Activated CD8-positive, alpha-beta memory T cell treated with anti-CD3 and anti-CD28 coated beads for 4 hours (primary cell): Measurements from ENCODE around the gene LILRA5.
A peak's percentile ranks its signal among the peaks of the same experiment; 100 is the strongest.
"Not testable (repeated sequence)": the region's sequence is repeated elsewhere in the genome, so short reads cannot be mapped to it uniquely, and the experiment has no call there.

Experiments used
- DNase-seq, 2 donors: peaks; one replicate each; pipeline ENCODE4 v3.0.0-alpha.2; 2020; ENCODE audit warnings: low read depth in 2 of 2

LILRA5 gene

DNA sequence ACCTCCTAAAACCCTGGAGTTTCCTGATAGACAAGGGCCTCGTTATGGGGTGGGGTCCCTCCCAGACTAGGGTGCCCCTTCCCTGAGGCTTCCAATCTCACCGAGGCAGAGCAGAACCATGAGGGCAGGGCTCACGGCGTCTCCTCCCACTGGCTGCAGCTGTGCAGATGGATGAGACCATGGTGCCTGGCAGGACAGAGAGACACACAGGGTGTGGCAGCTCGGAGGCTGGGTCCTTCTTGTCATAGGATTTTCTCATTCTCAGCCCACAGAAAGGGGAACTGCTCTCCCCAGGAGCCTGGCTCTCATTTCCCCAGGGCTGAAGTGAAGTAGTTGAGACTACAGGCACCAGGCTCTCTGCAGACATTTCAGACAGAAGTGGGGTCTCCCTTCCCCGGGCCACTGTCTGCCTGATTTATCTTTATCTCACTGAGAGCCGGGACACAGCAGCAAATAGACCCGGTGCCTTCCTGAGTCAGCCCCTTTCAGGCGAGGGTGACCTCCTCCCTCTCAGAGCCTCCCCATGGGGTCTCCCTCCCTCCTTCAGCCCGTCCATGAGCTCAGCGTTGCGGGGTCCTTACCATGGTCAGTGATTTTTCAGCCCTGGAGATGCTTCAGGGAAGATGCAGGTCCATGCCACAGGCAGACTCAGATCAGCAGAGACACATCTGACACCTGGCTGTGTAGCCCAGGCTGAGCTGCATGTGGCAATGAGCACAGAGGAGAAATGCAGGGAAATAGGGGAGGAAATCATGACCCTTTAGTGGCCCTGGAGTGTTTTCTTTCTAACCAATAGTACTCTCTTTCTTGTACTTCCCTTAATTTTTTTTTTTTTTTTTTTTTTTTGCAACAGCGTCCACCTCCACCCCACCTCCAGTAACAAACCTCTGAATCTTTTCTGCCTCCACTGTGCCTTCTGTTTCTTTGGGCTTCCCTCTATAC lies at the start of gene LILRA5:
Gene LILRA5 (minus strand): TSS at position 731 of the 942 bp plus-strand sequence. CDS start 147 bp downstream, at position 584.
- DNase-seq = no peak

DNA sequence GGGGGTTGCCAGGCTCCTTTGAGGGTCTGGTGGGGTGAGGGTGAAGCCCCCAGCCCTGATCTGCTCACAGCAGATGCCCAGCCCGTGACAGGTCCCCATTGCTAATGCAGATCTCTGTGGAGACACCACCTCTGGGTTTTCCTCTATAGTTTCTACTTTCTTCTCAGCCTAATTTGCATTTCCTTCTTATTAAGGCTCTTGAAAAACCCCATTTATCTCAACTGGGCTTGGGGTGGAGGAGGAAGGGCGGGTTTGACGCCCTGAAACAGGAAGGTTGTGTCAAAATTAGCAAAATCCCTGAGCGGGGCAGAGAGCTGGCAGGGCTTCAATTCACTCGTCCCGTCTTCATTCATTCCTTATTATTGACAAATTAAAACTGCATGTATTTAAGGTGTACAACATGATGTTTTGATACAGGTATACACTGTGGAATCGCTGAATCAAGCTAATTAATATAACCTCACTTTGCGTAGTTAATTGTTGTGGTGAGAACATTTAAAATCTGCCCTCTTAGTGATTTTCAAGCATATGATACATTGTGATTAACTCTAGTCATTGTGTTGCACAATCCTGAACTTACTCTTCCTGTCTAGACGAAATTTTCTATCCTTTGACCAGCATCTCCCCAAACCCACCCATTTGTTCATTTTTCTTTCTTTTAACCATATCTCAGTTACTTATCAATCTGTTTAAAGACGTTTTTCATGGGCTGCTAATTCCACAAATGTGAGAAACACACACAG lies 48.9 kb upstream of the LILRA5 start:
- DNase-seq = not testable (repeated sequence)

DNA sequence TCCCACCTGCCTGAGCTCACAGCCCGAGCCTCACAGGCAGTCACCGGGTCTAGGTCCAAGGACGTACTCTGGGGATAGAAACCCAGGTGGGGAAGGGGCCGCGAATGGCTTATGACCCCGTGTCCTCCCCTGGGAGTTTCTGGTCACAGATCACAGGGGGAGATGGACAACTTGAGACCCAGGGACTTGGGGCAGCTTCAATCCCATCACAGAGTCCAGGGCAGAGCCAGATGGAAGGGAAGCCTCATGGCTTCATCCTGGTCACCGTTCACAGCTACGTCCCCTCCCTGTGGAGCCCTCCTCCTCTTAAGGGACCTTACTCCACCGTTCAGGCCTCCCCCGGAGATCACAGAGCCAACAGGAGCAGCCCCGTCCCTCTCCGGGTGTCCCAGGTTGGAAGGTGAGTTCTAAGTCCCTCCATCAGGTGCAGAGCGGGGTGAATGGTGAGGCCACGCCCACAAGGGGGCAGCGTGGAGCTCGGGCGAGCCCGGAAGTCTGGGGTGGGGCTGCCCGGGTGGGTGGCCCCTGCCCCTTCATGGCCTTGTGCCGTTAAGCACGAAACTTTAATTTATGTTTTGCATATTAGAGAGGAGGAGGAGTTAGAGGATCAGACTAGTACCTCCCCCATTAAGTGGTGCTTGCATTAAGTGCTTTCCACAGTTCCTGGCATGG lies 46.3 kb upstream of the LILRA5 start:
- DNase-seq = peak; percentile 27 to 32

DNA sequence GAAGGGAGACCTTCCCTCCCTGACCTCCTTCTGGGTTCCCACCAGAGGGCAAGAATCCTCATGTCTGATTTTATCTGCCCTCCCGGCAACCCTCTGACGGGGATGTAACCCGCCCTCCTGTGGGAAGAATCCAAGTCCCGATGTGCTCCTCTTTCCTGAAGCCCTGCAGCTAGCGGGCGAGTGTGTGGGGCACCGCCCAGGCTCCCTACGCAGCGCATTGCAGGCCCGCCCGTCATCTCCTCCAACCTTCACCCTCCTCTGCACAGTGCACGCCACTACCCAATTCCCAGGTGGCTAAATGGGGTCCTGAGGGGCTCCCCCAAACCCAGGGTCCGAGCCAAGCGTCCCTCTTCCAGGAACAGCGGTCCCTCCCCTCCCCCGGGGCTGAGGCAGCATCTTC lies 44.4 kb upstream of the LILRA5 start:
- no peak for DNase-seq

DNA sequence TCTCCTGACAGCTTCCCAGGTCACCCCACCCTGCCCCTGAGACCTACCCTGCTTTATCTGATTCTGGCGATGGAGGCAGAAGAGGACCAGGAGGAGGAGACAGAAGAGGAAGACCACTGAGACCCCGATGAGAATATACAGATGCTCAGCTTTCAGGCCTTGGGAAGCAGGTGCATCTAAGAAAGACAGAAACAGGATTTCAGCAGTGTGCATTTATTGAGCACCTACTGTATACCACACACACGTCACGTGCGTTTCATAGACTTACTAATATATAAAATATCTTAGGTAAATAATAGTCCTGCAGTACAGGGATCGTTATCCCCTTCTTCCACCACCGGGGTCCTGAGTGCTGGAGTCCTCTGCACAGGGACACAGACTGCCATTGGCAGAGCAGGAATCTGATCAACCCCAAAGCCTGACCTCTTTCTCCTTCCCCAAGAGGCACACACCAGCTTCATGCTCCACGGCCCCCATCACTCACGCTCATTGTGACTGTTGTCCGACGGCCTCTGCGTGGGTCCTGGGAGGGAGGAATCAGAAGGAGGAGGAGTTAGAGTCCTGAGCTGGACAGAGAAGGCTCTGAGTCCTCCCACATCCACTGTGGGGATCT lies 43.6 kb upstream of the LILRA5 start:
- no peak for DNase-seq

DNA sequence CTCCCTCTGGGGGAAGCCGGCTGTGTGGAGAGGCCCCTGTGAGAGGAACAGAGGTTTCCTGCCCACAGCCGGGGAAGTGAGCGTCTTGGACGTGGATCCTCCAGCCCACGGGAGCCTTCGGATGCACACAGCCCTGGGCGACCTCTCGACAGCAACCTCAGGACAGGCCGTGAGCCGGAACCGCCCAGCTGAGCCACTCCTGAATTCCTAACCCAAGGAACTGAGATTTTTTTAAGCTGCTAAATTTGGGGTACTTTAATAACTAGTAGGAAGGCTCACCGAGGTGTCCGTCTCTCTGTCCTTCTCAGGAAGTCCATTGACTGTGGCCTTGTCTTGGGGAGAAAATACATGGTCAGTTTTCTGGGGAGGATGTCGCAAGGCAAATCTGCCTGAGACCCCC lies 42.7 kb upstream of the LILRA5 start:
- no peak for DNase-seq

DNA sequence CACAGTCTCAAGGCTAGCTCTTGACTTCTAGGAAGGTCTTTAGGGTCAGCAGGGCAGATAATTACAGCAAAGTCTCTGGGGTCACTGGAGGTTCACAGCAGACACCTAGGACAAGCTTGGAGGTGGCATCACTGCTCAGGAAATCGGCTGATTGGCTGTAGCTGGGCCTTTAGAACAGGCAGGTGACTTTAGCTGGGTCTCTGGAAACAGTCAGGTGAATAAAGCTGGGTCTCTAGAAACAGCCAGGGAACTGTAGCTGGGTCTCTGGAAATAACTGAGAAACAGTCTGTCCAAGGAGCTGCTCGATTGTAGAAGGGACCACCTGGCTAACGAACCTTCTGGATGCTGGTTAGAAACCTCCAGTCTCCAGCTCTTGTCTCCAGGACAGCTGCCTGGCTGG lies 41.8 kb upstream of the LILRA5 start:
- no peak for DNase-seq

DNA sequence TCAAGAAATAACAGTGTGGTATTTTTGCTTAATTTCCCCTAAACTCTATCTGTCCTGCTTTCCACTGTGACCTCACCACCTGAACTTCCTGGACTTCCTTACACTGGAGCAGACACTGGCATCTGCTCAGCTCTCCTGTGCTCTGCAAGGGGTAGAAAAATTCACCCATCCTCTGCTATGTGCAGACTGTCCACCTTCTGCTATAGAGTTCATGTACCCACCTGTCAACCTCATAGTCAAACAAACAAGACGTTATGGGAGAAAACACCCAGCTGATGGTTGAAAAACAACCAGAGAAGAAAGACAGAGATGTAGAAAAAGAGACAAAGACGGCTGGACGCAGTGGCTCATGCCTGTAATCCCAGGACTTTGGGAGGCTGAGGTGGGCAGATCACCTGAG lies 39.6 kb upstream of the LILRA5 start:
- DNase-seq = no peak

DNA sequence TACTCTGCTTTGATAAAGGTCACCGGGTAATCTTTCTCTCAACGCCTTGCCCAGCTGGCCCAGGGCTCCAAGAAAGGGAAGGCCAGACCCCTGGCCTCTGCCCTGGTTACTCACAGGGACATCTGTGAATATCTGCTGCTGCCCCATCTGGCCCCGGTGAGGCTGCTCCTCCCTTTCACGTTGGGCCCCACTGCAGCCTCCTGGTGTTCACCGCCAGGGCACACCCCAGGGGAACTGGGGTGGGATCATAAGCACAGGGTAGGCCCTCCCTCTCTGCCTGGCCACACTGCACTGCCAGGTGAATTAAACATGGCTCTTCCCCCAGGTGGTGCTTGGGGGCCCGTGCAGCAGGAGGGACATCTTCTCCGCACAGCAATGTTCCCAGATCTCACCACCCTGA lies 39.1 kb upstream of the LILRA5 start:
- no peak for DNase-seq

DNA sequence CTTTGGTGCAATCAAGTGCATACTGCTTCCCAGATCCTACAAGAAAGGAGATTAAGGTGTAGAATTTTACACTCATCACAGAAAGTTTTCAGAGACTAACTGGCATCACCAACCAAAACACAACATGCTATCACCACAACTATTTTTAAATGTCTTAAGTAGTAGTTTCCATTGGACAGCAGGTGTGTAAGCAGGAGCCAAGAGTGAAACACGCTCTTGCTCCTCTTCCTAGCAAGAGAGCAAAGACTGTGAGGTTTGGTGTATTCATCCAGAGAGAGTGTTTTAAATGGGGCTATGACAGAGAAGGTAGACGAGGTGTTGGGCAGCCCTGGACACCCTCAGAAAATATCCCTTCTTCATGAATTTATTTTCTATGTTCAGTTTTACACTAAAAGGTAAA lies 38.5 kb upstream of the LILRA5 start:
- no peak for DNase-seq

DNA sequence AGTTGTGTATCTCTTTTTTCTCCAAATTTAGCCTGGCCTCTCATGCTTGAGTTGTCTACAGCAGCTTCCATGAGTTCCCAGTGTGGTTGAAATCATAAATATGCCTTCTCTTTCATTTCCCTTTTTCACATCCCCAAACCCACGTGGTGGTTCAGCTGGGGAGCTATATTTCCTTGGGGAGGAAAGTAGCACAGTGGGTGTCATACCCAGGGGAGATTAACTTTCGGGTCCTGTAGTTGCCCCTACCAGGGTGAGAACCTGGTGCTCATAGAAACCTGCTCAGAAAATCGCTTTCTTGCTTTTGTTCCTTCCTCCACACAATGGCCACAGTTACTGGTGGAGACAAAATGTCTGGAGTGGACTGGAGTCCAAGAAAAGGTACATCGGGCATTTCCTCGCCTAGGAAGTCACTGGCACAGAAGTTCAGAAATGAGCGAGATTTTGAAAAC lies 33.0 kb upstream of the LILRA5 start:
- DNase-seq = no peak

DNA sequence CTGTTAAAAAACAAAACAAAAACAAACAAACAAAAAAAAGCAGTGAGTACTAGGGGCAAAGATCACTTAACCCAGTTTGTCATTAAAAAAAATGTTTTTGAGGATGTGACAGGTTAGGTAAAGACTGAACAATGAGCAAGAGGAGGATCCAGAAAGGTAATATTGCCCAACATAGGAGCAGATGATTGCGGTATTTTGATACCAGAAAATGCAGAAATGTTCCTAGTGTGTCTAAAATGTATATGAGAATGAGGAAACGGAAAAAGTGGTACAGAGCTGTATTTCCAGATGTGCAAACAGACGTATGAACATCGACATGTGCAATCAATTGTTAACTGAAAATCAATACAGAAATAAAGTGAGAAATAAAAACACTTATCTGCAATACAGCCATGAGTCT lies 30.9 kb upstream of the LILRA5 start:
- no peak for DNase-seq

DNA sequence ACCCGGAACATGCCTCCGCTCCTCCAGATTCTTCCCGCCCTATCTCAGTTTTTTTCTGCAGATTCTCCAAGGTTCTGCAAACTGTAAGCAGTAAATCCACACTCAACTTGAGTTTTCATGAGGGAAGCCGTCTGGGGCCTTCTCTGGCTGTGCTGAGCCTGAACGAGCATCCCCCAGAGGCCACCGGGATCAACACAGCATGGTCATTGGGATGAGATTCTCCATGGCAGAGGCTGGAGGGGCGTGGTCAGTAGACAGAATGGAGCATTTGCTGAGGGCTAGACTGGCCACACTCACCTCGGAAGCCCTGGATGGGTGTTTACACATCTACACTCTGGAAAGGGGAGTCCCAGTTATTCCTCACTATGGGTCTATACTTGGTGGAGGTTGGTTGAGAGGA lies 28.3 kb upstream of the LILRA5 start:
- no peak for DNase-seq

DNA sequence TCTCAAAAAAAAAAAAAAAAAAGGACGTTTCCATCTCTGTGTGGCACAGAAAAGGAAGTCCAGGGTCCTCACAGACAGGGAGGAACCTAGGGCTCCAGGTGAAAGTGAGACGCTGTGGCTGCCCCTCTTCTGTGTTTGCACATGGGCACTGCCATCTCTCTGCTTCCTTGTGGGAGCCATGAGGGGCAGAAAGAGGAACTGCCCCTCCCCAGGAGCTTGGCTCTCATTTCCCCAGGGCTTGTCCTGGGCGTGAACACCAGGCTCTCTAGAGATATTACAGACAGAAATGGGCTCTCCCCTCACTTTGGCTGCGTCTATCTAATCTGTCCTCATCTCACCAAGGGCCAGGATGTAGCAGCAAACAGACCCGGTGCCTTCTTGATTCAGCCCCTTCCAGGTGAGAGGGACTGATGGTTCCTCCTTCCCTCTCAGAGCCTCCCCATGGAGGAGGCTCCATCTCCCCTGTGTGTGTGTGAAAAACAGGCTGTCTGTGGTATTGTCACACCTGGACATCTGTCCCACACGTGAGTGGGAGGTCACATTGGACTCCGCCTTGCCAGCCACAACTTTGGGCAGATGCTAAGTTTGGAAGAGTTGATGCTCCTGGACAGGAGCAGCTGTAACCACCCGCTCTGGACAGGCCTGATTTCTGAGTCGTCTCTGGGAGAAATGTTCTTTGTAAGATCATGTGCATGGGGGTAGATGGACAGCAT lies 26.8 kb upstream of the LILRA5 start:
- DNase-seq = no peak

DNA sequence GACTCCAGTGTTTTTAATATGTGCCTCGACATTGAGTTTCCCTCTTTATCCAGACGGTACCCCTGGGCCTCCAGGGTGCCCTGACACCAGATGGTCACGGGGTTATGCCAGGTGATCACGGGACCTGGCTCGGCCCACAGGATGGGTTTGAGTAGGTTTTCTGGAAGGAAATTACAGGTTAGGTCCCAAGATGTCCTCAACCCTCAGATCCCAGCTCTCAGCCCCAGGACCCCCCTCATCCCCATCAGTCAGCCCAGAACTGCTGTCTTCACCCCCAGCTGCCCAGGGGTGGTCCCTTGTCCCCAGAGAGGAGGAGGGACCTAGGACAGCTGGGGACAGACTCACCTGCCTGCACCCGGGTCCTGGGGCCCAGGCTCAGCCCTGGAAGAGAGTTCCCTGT lies 25.6 kb upstream of the LILRA5 start:
- no peak for DNase-seq

DNA sequence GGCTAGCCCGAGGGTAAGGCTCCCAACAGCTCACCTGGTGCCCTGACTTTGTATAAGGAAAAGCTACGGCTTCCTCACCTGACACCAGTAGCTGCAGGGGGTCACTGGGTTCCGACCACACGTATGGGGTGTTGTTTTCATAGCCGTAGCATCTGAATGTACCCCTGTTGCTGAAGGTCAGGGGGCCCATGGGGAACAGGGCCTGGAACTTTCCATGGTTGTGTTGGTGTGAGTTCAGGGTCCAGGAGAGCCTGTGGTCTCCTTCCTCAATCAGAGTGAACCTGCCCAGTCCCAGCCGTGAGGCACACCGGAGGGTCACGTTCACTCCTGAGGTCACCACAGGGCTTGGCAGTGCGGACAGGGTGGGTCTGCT lies 24.9 kb upstream of the LILRA5 start:
- DNase-seq = no peak

DNA sequence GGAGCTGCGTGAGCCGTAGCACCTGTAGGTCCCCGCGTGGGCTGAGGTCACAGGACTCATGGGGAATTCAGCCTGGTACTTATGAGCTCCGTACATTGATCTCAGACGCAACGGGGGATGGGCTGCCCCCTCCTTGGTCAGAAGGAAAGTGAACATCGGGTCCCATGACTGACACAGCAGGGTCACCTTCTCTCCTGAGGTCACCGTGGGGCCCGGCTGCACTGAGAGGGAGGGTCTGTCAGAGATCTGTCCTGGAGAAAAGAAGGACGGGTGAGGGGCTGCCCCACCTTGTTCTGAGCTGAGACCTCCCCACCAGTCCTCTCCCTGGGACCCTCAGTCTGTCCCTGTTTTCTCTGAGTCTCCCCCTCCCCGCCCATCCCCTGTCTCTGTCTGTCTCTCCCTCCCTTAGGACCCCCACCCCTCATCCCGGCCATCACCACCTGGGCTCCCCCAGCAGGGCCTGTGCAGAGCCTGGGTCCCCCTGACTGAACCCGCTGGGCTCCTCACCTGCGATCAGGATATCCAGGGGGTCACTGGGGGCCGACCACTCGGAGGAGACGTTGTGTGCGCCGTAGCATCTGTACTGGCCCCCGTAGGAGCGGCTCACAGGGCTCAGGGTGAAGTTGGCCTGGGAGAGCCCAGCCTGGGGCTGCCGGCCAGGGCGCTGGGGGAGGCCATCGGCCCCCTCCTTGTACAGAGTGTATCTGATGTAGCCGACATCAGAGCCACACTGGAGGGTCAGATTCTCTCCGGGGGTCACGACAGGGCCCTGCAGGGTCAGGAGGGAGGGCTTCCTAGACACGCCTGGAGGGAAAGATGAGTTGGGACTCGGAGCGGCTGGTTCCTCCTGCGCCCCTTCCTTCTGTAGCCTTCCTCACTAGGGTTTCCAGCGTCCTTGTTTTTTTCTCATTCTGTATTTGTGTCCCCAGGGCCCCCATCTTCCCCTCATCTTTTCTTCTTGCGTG lies 24.2 kb upstream of the LILRA5 start:
- no peak for DNase-seq

DNA sequence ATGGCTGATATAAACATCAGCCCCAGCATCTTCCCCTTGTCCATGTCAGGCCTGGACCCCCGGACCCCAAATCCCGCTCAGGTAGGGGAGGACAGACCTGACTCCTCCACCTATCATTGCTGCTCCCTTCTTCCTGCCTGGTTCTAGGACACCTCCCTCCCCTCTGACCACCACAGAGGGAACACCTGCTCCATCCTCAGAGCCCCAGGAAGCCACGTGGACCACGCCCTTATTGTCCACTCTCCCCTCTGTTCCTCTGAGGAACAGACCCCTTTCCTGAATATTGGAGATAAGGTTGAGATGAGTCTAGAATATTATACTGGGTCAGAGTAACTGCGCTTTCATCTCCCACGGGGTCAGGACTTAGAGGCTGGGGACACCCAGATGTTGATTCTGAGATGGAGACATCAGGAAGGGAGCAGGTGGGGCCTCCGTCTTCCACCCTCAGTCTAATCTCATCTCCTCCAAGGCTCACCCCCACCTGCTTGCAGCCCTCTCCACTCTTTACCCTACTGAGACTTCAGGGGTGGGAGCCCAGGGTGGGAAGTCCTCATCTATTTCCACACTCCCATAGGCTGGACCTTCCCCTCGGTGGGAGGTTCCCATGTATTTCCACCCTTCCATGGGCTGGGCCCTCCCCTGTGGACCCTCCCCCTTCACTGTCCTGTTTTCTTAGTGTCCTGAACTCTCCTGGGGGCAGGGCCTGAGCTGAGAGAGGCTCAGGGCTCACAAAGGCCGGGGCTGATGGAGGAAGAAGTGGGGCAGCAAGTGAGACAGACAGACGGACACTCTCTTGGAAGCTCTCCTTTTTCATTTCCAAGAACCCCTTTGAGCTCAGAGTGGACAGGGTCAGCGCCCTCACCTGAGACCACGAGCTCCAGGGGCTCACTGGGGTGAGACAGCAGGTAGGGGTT lies 23.3 kb upstream of the LILRA5 start:
- DNase-seq = no peak

DNA sequence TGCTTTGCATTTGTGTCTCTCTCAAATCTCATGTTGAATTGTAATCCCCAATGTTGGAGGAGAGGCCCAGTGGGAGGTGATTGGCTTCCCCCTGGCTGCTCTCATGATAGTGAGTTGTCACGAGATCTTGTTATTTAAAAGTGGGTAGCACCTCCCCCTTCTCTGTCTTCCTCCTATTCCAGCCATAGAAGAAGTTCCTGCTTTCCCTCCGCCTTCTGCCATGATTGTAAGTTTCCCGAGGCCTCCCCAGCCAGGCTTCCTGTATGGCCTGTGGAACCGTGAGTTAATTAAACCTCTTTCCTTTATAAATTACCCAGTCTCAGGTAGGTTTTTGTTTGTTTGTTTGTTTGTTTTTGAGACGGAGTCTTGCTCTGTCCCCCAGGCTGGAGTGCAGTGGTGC lies 22.2 kb upstream of the LILRA5 start:
- DNase-seq = no peak
